Endometrium (tissue), 2 donors: ENCODE measurements around the gene SBF2.
A peak's percentile ranks its signal among the peaks of the same experiment; 100 is the strongest.
"Not testable (repeated sequence)": the region's sequence is repeated elsewhere in the genome, so short reads cannot be mapped to it uniquely, and the experiment has no call there.

ENCODE experiments used
- FAIRE-seq: peaks from 2 replicates; lab custom pipeline; 2012; peaks lifted over from hg19 to GRCh38; lab: Jason Lieb, UNC
- donor health status: control.
- donor health status: control.

SBF2 gene

GRCh38 chr11:10109806-10110205 is 184.2 kb downstream of the SBF2 start:
- FAIRE-seq, result peak; percentile 99

- no peak for FAIRE-seq
Measured at GRCh38 chr11:10108915-10109680, 184.9 kb downstream of the SBF2 start.

- no peak for FAIRE-seq
Measured at GRCh38 chr11:10107497-10107896, 186.5 kb downstream of the SBF2 start.

GRCh38 chr11:10097615-10098014 is 196.4 kb downstream of the SBF2 start:
- FAIRE-seq, result no peak

- FAIRE-seq, result no peak
Measured at GRCh38 chr11:10096987-10097386, 197.0 kb downstream of the SBF2 start.

- FAIRE-seq, result no peak
Measured at GRCh38 chr11:10095412-10096208, 198.4 kb downstream of the SBF2 start.

- no peak for FAIRE-seq
Measured at GRCh38 chr11:10092426-10092825, 201.6 kb downstream of the SBF2 start.

DNA sequence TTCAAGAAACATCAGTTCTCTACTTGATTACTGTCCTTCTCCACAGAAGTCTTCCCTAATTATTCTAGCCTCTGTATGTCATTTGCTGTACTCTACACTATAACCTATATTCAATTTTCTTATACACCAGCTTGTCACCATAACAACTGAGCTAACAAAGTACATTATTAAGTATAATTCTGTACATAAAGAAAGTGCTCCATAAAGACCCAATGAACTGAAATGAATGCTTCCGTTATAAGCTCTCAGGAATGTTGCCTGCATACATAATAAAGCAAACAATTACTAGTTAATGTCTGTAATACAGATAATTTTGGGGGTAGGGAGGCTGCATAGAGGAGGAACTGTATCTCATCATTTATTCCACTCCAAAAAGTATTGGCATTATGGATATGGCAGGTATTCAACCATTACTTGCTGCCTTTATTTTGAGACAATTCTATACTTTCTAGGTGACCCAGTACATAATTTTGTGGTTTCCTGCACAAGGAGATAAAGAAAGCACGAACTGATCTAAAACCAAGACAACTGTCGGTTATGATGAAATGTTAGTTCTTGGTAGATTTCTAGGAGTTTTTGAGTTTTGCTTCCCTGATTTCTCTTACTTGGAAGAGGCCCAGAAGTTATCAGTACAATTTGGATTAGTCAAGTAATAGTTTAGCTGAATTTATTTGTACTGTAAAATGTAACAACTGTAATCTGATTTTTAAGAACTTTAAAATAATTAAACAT is 202.5 kb downstream of the SBF2 start:
- no peak for FAIRE-seq

DNA sequence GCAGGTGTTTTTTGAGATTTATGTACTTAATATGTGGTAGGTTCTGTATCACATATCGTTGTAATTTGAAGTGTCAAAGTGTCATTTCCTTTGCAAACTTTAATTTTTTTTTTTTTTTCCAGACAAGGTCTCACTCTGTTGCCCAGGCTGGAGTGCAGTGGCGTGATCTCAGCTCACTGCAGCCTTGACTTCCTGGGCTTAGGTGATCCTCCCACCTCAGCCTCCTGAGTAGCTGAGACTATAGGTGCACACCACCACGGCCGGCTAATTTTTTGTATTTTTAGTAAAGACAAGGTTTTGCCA is 206.1 kb downstream of the SBF2 start:
- not testable (repeated sequence) for FAIRE-seq

GRCh38 chr11:10087186-10087922 is 206.7 kb downstream of the SBF2 start:
- FAIRE-seq, result peak; percentile 100

- no peak for FAIRE-seq
Measured at GRCh38 chr11:10080138-10080537, 213.9 kb downstream of the SBF2 start.

DNA sequence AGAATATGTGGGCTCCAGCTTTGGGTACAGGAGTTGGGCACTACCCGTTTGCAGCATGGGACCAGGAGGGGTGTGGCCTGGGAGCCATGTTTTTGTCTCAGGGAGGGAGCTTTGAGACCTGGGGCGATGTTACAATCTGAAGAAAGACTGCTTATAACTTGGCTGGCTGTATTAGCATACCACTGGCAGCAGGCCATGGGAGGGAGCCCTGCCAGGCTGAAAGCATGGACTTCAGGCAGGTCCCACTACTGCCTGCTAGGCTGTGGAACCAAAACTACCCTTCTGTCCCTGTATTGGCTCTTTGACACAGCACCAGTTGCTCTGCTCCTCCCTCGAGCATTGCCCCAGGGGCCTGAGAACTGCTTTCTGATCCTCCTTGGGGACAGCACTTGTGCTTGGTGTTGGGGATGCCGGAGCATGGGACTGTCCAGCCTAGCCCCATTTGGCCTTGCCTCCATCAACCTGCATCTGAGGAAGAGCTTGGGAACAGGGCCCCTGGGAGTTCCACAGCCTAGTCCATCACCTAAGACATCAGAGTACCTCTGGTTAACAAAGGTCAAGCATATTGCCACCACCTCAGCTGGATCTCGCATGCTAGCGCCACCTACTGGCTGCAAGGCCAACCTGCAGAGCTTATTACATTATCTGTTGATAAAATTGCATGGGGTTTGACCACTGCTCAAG is 217.4 kb downstream of the SBF2 start:
- no peak for FAIRE-seq

DNA sequence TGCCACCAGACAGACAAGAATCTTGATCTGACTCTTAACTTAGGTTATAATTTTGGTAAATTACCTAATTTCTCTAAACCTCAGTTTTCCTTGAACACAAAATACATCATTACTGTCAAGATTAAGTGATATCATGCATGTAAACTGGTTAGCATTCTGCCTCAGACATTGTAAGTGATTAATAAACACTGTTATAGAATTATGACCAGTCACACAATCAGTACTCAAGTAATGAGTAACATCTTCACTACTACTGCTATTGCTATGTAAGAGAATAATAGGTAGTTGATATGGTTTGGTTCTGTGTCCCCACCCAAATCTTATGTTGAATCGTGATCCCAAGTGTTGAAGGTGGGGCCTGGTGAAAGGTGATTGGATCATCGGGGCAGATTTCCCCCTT is 218.9 kb downstream of the SBF2 start:
- no peak for FAIRE-seq

GRCh38 chr11:10072841-10073240 is 221.2 kb downstream of the SBF2 start:
- FAIRE-seq, result no peak

DNA sequence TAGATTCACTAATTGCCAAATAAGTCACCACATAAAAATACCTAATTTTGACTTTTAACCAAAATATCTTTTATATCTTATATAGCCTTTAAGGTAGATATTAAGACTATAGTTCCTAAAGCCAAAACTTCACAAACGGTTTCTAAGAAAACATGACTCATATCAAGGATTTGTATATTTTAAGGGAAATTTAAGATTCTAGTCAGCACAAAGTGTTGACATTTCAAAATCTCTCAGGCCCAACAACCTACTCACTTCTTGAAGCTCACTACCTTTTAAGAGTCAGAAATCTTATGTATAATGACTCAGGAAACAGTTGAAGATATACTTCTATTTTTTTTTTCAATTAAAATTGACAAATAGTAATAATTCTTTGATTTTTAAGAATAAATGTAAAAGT is 221.9 kb downstream of the SBF2 start:
- no peak for FAIRE-seq

DNA sequence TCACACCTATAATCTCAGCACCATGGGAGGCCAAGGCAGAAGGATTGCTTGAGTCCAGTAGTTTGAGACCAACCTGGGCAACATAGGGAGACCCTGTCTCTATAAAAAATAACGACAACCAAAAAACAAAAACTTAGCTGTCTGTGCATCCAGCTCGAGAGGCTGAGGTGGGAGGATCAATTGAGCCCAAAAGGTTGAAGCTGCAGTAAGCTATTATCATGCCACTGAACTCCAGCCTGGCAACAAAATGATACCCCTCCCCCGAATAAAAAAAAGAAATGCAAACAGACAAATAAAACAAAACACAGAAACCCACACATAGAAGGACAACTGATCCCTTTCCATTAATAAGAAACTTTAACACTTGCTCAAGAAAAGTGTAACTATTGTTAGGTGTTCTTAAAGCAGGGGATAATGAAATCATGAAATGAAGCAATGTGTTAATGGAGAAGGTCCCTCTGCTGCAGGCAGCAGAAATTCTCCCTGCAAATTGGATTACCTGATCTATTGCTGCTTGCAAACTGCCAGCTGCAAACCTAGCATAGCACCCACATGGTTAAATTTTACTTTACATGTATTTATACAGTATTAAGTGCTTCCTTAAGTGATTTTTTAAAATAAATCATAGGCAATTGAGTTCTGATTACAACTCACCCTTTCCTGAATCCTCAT is 226.3 kb downstream of the SBF2 start:
- no peak for FAIRE-seq

DNA sequence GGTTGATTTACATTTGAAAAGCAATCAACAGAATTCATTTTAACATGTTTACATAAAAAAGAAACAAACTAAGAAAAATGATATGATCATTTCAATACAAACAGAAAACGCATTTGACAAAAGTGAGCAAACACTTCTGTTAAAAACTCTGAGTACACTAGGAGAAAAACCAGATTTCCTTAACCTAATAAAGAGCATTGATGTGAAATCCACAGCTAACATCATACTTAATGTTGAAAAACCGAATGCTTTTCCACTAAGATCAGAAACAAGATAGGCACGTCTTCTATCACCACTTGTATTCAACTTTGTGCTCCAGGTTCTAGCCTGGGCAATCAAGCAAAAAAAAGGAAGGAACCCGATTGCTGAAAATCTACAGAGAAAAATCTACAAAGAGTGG is 227.6 kb downstream of the SBF2 start:
- FAIRE-seq, result no peak

- no peak for FAIRE-seq
Measured at GRCh38 chr11:10064828-10065227, 229.2 kb downstream of the SBF2 start.

DNA sequence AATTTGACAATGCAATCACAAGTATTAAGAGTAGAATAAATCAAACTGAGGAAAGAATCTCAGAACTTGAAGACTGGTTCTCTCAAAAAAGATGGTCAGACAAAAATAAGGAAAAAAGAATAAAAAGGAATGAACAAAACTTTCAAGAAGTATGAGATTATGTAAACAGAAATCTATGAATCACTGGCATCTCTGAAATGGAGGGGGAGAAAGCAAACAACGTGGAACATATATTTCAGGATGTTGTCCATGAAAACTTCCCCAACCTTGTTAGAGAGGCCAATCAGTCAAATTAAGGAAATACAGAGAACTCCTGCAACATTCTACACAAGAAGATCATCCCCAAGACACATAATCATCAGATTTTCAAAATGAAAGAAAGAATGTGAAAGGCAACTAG is 235.7 kb downstream of the SBF2 start:
- no peak for FAIRE-seq

DNA sequence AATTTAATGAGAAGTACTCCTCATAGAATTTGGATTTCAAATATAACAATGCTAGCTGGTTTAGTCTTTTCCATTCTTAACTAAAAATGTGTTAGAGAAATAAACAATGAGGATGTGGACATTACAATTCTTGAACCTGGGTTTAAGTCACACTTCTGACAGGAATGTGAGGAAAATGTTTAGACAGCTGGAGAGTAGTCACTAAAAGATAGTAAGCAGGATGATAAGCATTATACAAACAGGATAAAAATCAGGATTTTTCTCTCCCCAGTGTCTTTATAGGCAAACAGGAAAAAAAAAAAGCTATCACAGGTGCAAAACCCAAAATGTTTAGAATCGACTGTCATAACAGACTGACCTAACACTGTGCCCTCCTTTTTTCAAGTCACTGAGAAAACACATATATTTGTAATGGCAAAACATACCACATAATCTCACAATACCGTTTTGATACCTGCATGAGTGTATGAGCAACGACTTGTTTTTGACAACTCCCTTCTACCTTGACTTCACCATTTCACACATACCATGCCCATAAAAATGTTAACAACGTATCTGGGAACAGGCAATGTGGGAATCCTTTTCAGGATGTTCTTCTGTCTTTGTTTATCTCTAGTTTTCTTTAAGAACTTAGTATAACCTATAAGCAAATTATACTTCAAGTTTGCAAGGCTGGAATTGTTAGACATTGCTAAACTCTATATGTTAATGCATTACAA is 242.0 kb downstream of the SBF2 start:
- no peak for FAIRE-seq

DNA sequence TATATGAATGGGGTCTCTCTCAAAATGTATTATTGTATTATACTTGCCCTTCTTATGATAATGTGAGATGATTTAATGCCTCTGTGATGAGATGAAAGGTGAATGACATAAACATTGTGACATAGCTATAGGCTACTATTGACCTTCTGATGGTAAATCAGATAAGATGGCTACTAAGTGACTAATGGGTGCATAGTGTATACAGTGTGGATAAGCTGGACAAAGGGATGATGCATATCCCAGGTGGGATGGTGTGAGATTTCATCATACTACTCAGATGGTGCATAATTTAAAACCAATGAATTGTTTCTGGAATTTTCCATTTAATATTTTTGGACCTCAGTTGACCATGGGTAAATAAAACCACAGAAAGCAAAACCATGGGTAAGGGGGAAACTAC is 243.5 kb downstream of the SBF2 start:
- FAIRE-seq, result no peak
